HG03439 (cell line): ENCODE data around the gene USP16.

Experiments used
- ATAC-seq: cut with Tn5 transposase; IDR thresholded peaks from one replicate; pipeline ENCODE4 v1.9.1; 2021; ENCODE audit warnings: mild to moderate bottlenecking, moderate library complexity; ENCODE audit not compliant: unreplicated experiment

USP16 gene

GRCh38 chr21:29080454-29080941, 56.0 kb downstream of the USP16 start:
- no peak for ATAC-seq

- no peak for ATAC-seq
Observed at GRCh38 chr21:29082046-29082815, 57.8 kb downstream of the USP16 start.

- no peak for ATAC-seq
Observed at GRCh38 chr21:29083306-29083705, 58.8 kb downstream of the USP16 start.

GRCh38 chr21:29084372-29084771, 59.9 kb downstream of the USP16 start:
- no peak for ATAC-seq

GRCh38 chr21:29085106-29085752, 60.8 kb downstream of the USP16 start:
- ATAC-seq = no peak

GRCh38 chr21:29091033-29091432, 66.6 kb downstream of the USP16 start:
- ATAC-seq = no peak

- ATAC-seq = no peak
Observed at GRCh38 chr21:29092102-29092959, 67.9 kb downstream of the USP16 start.

- no peak for ATAC-seq
Observed at GRCh38 chr21:29096218-29097015, 71.9 kb downstream of the USP16 start.

GRCh38 chr21:29098156-29098555, 73.7 kb downstream of the USP16 start:
- ATAC-seq = no peak

- no peak for ATAC-seq
Observed at GRCh38 chr21:29102791-29103257, 78.4 kb downstream of the USP16 start.
